HepG2 (cell line): ENCODE data around the gene ZNF345. TPM values are rescaled to one million over a fixed set of nuclear protein-coding genes. Genes with fewer than 3 reads are reported as not detected.
A peak's percentile ranks its signal among the peaks of the same experiment; 100 is the strongest.

Source experiments
- ATM ChIP-seq: fragments of 450-650 bp; IDR thresholded peaks from 2 replicates; pipeline ENCODE4 v1.7.1; 2017; ENCODE audit warnings: mild to moderate bottlenecking, borderline replicate concordance
- CENPT ChIP-seq: sonication (generic); formaldehyde crosslinking; IDR thresholded peaks from 2 replicates; pipeline ENCODE4 v1.8.0; 2022; ENCODE audit warnings: low read depth, mild to moderate bottlenecking, moderate library complexity, missing genetic modification reagents
- DNMT3B ChIP-seq: conservative IDR thresholded peaks from 2 replicates; pipeline ENCODE4 v1.6.1; 2016; ENCODE audit warnings: missing biosample characterization, control low read depth
- EP300 ChIP-seq, 3 experiments: sonication (generic) in 1 of 3; formaldehyde crosslinking in 1 of 3; IDR thresholded peaks; 2 replicates each; pipeline versions ENCODE4 v1.5.1 to v1.6.1; 2011 to 2020; ENCODE audit warnings: low read depth in 2 of 3, low read length in 2 of 3, borderline replicate concordance in 1 of 3, improper control_type of control experiment in 1 of 3, mild to moderate bottlenecking in 1 of 3, missing genetic modification reagents in 1 of 3, moderate library complexity in 1 of 3
- ERF ChIP-seq: IDR thresholded peaks from 2 replicates; pipeline ENCODE4 v1.6.1; 2018; ENCODE audit warnings: missing biosample characterization, missing genetic modification reagents
- HOXA7 ChIP-seq: sonication (generic); formaldehyde crosslinking; IDR thresholded peaks from 2 replicates; pipeline ENCODE4 v1.8.1; 2022; ENCODE audit warnings: mild to moderate bottlenecking, missing genetic modification reagents, moderate library complexity
- MIXL1 ChIP-seq: IDR thresholded peaks from 2 replicates; pipeline ENCODE4 v1.6.1; 2016
- NFATC3 ChIP-seq: sonication (generic); formaldehyde crosslinking; IDR thresholded peaks from 2 replicates; pipeline ENCODE4 v1.5.1; 2020; ENCODE audit warnings: mild to moderate bottlenecking, missing genetic modification reagents
- TRIM24 ChIP-seq: sonication (generic); formaldehyde crosslinking; IDR thresholded peaks from 2 replicates; pipeline ENCODE4 v1.8.0; 2022; ENCODE audit warnings: mild to moderate bottlenecking, missing genetic modification reagents
- ZBTB3 ChIP-seq: sonication (generic); formaldehyde crosslinking; IDR thresholded peaks from 2 replicates; pipeline ENCODE4 v1.4.0; 2020; ENCODE audit warnings: low read depth, mild to moderate bottlenecking, moderate library complexity, missing genetic modification reagents, borderline replicate concordance
- ZNF121 ChIP-seq: sonication (generic); formaldehyde crosslinking; IDR thresholded peaks from 2 replicates; pipeline ENCODE4 v1.5.0; 2020; ENCODE audit warnings: mild to moderate bottlenecking, missing genetic modification reagents
- ZNF33B ChIP-seq: sonication (generic); formaldehyde crosslinking; IDR thresholded peaks from 2 replicates; pipeline ENCODE4 v1.5.1; 2020; ENCODE audit warnings: mild to moderate bottlenecking, missing genetic modification reagents
- ZNF713 ChIP-seq: sonication (generic); formaldehyde crosslinking; IDR thresholded peaks from 2 replicates; pipeline ENCODE4 v1.4.0; 2020; ENCODE audit warnings: mild to moderate bottlenecking, missing genetic modification reagents
- ZNF747 ChIP-seq: sonication (generic); formaldehyde crosslinking; IDR thresholded peaks from 2 replicates; pipeline ENCODE4 v1.8.1; 2023; ENCODE audit warnings: missing genetic modification reagents, mild to moderate bottlenecking, borderline replicate concordance
- ZNF749 ChIP-seq: sonication (generic); formaldehyde crosslinking; IDR thresholded peaks from 2 replicates; pipeline ENCODE4 v1.8.0; 2022; ENCODE audit warnings: mild to moderate bottlenecking, missing genetic modification reagents, moderate library complexity, borderline replicate concordance
- polyA plus RNA-seq, 8 experiments: library from polyadenylated mRNA; depleted of rRNA in 3 of 8; stranded (reverse) in 7 of 8; unstranded in 1 of 8; fragments of >200 nt; fragmentation: Illumina TruSeq in 4 of 8; extraction: Trizol in 4 of 8; gene quantifications; 2 replicates each; pipeline versions ENCODE4 v1.2.1 to v1.2.3, GENCODE V29; 2011 to 2016; ENCODE audit warnings: low read depth in 4 of 8, missing spikeins in 1 of 8, mixed read lengths in 1 of 8; ENCODE audit not compliant: insufficient read depth in 1 of 8
- total RNA-seq, 5 experiments: library from RNA; depleted of rRNA; stranded (reverse); fragments of >200 nt; fragmentation: Illumina TruSeq; extraction: Trizol; gene quantifications; 2 replicates each; pipeline ENCODE4 v1.2.3, GENCODE V29; 2016; ENCODE audit warnings: low read depth in 1 of 5
- TF ChIP-seq, protein P1 (sequence below): IDR thresholded peaks from 2 replicates; pipeline ENCODE4 v1.6.1; 2012; ENCODE audit warnings: inconsistent platforms
- TF ChIP-seq, protein P2 (sequence below): sonication (generic); IDR thresholded peaks from 2 replicates; pipeline ENCODE4 v1.6.1; 2016; ENCODE audit warnings: low read depth, borderline replicate concordance
- TF ChIP-seq, protein P3 (sequence below): sonication (generic); formaldehyde crosslinking; IDR thresholded peaks from 2 replicates; pipeline ENCODE4 v1.9.0; 2022; ENCODE audit warnings: low read depth, missing genetic modification reagents
- TF ChIP-seq, protein P4 (sequence below): sonication (generic); formaldehyde crosslinking; IDR thresholded peaks from 2 replicates; pipeline ENCODE4 v1.4.0; 2020; ENCODE audit warnings: mild to moderate bottlenecking, missing genetic modification reagents
- TF ChIP-seq, protein P5 (sequence below): sonication (generic); formaldehyde crosslinking; IDR thresholded peaks from 2 replicates; pipeline ENCODE4 v1.5.0; 2020; ENCODE audit warnings: mild to moderate bottlenecking, missing genetic modification reagents
- TF ChIP-seq, protein P6 (sequence below): sonication (generic); formaldehyde crosslinking; IDR thresholded peaks from 2 replicates; pipeline ENCODE4 v1.9.0; 2021; ENCODE audit warnings: missing genetic modification reagents, borderline replicate concordance

ZNF345 gene
- total and polyA plus RNA-seq, 2 of the 13 experiments (the other 11 are each of a cell fraction or from before 2014, with no cell fraction given) = 2.6 to 2.9 TPM

DNA sequence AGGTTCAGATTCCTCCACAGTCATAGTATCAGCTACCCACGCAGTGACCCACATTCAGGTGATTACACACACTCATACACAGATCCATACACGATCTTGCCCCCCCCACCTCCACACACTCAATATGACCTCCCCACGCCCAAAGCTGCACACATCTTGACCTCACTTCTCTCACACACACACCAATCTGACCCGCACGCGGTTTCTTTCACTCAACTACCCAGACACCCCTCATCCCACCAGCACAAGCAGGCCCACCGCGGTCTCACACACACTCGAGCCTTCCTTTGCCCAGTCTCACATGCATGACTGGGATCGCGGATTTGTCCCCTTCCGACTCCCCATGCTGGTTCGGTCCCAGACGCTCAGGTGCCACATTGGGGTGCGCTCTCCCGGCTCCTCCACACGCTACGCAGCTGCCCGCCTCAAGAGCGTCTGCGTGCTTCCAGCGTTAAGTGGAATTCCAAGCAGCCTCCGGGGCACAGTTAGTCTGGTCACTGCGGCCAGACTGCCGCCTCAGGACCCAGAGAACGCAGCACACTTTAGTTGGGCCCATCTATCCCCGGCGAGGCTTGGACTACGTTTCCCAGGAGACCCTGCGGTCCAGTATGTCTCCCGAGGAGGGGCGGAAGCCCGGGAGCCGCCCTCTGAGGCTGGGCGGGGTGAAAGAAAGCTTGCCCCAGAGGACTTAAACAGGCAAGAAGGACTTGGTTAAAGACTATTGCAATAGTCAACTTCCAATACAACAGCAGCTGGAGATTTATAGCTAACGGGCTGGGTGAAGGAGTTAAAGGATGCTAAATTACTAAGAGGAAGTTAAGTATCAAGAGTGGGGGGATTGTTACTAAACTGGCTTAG, 746 bp upstream of the ZNF345 start (continued):
- TF ChIP-seq, protein P1, sequence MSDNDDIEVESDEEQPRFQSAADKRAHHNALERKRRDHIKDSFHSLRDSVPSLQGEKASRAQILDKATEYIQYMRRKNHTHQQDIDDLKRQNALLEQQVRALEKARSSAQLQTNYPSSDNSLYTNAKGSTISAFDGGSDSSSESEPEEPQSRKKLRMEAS = peak; percentile 51
- TF ChIP-seq ZNF749 (CRISPR knock-in tag) (no peak), ZBTB3 (CRISPR knock-in tag) (no peak), ERF (CRISPR knock-in tag) (no peak), NFATC3 (CRISPR knock-in tag) (no peak), ZNF713 (CRISPR knock-in tag) (no peak), ZNF33B (CRISPR knock-in tag) (no peak; the same call in 1 of the 2 replicates), MIXL1 (CRISPR knock-in tag) (no peak), CENPT (CRISPR knock-in tag) (no peak), EP300 (IDR thresholded peaks at IDR 0.05; ENCODE audit: low read depth in 2 of 2, low read length in 2 of 2) (no peak), EP300 (CRISPR knock-in tag; IDR thresholded peaks at IDR 0.05; ENCODE audit: borderline replicate concordance) (no peak), HOXA7 (no peak), ZNF747 (CRISPR knock-in tag) (no peak), ATM (no peak), DNMT3B (no peak), ZNF121 (CRISPR knock-in tag) (no peak), TRIM24 (CRISPR knock-in tag) (no peak)
- TF ChIP-seq, protein P2, sequence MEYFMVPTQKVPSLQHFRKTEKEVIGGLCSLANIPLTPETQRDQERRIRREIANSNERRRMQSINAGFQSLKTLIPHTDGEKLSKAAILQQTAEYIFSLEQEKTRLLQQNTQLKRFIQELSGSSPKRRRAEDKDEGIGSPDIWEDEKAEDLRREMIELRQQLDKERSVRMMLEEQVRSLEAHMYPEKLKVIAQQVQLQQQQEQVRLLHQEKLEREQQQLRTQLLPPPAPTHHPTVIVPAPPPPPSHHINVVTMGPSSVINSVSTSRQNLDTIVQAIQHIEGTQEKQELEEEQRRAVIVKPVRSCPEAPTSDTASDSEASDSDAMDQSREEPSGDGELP = no peak; the same call in 1 of the 2 replicates
- TF ChIP-seq, protein P3, sequence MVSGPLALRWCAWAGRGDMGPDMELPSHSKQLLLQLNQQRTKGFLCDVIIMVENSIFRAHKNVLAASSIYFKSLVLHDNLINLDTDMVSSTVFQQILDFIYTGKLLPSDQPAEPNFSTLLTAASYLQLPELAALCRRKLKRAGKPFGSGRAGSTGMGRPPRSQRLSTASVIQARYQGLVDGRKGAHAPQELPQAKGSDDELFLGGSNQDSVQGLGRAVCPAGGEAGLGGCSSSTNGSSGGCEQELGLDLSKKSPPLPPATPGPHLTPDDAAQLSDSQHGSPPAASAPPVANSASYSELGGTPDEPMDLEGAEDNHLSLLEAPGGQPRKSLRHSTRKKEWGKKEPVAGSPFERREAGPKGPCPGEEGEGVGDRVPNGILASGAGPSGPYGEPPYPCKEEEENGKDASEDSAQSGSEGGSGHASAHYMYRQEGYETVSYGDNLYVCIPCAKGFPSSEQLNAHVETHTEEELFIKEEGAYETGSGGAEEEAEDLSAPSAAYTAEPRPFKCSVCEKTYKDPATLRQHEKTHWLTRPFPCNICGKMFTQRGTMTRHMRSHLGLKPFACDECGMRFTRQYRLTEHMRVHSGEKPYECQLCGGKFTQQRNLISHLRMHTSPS (CRISPR knock-in tag) = peak; percentile 15; the same call in 1 of the 2 replicates
- TF ChIP-seq, protein P4, sequence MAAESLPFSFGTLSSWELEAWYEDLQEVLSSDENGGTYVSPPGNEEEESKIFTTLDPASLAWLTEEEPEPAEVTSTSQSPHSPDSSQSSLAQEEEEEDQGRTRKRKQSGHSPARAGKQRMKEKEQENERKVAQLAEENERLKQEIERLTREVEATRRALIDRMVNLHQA (CRISPR knock-in tag) = no peak
- TF ChIP-seq, protein P5, sequence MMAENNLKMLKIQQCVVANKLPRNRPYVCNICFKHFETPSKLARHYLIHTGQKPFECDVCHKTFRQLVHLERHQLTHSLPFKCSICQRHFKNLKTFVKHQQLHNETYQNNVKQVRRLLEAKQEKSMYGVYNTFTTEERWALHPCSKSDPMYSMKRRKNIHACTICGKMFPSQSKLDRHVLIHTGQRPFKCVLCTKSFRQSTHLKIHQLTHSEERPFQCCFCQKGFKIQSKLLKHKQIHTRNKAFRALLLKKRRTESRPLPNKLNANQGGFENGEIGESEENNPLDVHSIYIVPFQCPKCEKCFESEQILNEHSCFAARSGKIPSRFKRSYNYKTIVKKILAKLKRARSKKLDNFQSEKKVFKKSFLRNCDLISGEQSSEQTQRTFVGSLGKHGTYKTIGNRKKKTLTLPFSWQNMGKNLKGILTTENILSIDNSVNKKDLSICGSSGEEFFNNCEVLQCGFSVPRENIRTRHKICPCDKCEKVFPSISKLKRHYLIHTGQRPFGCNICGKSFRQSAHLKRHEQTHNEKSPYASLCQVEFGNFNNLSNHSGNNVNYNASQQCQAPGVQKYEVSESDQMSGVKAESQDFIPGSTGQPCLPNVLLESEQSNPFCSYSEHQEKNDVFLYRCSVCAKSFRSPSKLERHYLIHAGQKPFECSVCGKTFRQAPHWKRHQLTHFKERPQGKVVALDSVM = no peak
- TF ChIP-seq, protein P6, sequence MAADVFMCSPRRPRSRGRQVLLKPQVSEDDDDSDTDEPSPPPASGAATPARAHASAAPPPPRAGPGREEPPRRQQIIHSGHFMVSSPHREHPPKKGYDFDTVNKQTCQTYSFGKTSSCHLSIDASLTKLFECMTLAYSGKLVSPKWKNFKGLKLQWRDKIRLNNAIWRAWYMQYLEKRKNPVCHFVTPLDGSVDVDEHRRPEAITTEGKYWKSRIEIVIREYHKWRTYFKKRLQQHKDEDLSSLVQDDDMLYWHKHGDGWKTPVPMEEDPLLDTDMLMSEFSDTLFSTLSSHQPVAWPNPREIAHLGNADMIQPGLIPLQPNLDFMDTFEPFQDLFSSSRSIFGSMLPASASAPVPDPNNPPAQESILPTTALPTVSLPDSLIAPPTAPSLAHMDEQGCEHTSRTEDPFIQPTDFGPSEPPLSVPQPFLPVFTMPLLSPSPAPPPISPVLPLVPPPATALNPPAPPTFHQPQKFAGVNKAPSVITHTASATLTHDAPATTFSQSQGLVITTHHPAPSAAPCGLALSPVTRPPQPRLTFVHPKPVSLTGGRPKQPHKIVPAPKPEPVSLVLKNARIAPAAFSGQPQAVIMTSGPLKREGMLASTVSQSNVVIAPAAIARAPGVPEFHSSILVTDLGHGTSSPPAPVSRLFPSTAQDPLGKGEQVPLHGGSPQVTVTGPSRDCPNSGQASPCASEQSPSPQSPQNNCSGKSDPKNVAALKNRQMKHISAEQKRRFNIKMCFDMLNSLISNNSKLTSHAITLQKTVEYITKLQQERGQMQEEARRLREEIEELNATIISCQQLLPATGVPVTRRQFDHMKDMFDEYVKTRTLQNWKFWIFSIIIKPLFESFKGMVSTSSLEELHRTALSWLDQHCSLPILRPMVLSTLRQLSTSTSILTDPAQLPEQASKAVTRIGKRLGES (CRISPR knock-in tag) = no peak
